Activated B cell treated with CpG ODN at 0.5 μM for 24 hours (primary cell): ENCODE data around the gene INPP5A. TPM values are rescaled to one million over a fixed set of nuclear protein-coding genes. Genes with fewer than 3 reads are reported as not detected.

Source experiments
- ATAC-seq: fragments of 200-7000 bp; cut with Tn5 transposase; one replicate; pipeline ENCODE4 v1.10.0; 2021; ENCODE audit warnings: low read depth, mild to moderate bottlenecking, moderate library complexity
- CTCF ChIA-PET: fragments of 350-600 bp; sonication (Branson Sonifier 250); formaldehyde crosslinking; loops from one replicate; lab custom pipeline; 2021; ENCODE audit warnings: antibody characterized with exemption; lab: Charles Lee
- POLR2A ChIA-PET: fragments of 350-600 bp; sonication (Branson Sonifier 250); formaldehyde crosslinking; loops from one replicate; lab custom pipeline; 2021; ENCODE audit warnings: antibody characterized with exemption; lab: Charles Lee
- DNase-seq: peaks from one replicate; pipeline ENCODE4 v3.0.0; 2022
- H3K27ac Mint-ChIP-seq: one replicate; pipeline ENCODE4 v1.8.0; 2020; ENCODE audit warnings: mixed read lengths
- H3K27me3 Mint-ChIP-seq: one replicate; pipeline ENCODE4 v1.8.0; 2021; ENCODE audit warnings: mixed read lengths
- H3K36me3 Mint-ChIP-seq: one replicate; pipeline ENCODE4 v1.8.0; 2021; ENCODE audit warnings: low read depth, mixed read lengths
- H3K4me1 Mint-ChIP-seq: one replicate; pipeline ENCODE4 v1.8.0; 2021; ENCODE audit warnings: mixed read lengths
- H3K4me3 Mint-ChIP-seq: one replicate; pipeline ENCODE4 v1.8.0; 2020; ENCODE audit warnings: mild to moderate bottlenecking, mixed read lengths
- H3K9me3 Mint-ChIP-seq: one replicate; pipeline ENCODE4 v1.8.0; 2020; ENCODE audit warnings: mixed read lengths
- intact Hi-C: fragments of 100-400 bp; cut with micrococcal nuclease; formaldehyde crosslinking; loops from one replicate; pipeline ENCODE4 v1.15.1; 2024
- total RNA-seq: library from RNA; stranded (reverse); gene quantifications from 2 replicates; pipeline ENCODE4 v1.2.3, GENCODE V29; 2022
- TF ChIP-seq, protein P1 (sequence below): fragments of 200-600 bp; IDR thresholded peaks from one replicate; pipeline ENCODE4 v1.8.0; 2022; ENCODE audit warnings: antibody characterized with exemption, mild to moderate bottlenecking

The INPP5A gene
- total RNA-seq, 1 donor from 2014 or later = 24.9 TPM

DNA sequence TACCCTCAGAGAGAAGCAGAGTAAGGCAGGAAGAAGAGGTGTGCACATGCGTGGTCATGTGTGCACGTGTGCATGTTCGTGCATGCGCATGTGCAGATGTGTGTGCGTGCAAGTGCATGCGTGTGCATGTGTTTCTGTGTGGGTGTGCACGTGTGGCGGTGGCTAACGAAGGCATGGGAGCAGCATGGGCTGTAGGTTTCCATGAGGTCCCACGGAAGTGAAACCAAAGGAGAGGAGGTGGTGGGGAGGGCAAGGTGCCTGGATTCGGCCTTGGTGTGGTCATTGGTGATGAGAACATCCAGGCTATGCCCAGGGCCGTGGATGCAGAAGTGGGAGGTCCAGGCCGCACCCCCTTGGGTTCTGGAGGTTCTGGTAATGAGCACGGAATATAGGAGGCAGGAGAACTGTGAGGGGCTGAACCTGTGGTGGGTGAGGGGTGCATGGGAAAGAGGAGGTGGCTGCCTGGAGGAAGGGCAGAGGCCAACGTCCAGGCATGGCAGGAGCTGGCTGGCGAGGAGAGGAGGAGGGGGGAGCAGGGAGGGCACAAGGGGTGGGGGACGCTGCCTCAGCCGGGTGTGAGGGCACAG, 2.4 kb upstream of the INPP5A start:
- DNase-seq = peak; percentile 11
- peaks cover 3% of the 10 kb centered on the region for H3K36me3 Mint-ChIP-seq
- peaks cover 7% of the 10 kb centered on the region for H3K9me3 Mint-ChIP-seq
- H3K4me3 Mint-ChIP-seq = peak overlapping the region; percentile 17
- ChIA-PET POLR2A (interaction anchor here (1.9 kb wide), 1 partner anchor 37 kb away, joined by 7 read pairs; no protein-coding TSS in a partner anchor), CTCF (no interaction called here)
- H3K27ac Mint-ChIP-seq = no peak overlapping the region
- intact Hi-C loops = no loop called here
- H3K27me3 Mint-ChIP-seq = no peaks in the 10 kb centered on the region
- no peak for ATAC-seq
- TF ChIP-seq, protein P1, sequence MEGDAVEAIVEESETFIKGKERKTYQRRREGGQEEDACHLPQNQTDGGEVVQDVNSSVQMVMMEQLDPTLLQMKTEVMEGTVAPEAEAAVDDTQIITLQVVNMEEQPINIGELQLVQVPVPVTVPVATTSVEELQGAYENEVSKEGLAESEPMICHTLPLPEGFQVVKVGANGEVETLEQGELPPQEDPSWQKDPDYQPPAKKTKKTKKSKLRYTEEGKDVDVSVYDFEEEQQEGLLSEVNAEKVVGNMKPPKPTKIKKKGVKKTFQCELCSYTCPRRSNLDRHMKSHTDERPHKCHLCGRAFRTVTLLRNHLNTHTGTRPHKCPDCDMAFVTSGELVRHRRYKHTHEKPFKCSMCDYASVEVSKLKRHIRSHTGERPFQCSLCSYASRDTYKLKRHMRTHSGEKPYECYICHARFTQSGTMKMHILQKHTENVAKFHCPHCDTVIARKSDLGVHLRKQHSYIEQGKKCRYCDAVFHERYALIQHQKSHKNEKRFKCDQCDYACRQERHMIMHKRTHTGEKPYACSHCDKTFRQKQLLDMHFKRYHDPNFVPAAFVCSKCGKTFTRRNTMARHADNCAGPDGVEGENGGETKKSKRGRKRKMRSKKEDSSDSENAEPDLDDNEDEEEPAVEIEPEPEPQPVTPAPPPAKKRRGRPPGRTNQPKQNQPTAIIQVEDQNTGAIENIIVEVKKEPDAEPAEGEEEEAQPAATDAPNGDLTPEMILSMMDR = no peak
- H3K4me1 Mint-ChIP-seq = peaks cover 32% of the 10 kb centered on the region

DNA sequence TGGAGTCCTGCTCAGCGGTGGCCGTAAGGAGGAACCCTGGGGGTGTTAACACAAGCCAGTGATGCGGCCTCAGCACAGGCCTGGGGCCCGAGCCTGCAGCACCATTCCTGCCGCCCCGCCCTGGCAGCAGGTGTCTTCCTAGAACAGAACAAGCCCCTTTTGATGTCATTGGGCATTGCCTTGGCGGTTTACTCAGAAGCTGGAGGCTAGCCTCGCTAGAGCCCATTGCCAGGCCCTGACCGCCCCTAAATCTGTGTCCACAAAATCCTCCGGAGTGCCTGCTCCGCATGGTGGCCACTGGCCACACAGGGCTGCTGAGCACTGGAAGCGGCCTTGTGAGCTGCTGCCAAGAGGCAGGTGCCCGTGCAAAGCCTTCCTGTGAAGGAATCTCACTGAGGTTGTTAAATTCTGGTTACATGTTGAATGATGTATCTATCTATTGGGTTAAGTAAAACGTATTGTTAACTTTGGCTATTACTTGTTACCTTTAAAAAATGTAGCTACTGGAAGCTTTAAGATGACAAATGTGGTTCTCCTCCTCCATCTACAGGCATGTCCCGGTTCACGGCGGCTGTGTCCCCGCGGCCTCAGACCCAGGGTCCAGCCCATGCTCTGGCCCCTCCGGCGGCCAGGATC, 1.2 kb upstream of the INPP5A start:
- Mint-ChIP-seq H3K9me3 (peaks cover 5% of the 10 kb centered on the region), H3K36me3 (peaks cover 9% of the 10 kb centered on the region), H3K4me3 (peak overlapping the region; percentile 59), H3K27me3 (no peaks in the 10 kb centered on the region), H3K4me1 (peaks cover 44% of the 10 kb centered on the region), H3K27ac (no peak overlapping the region)
- no peak for ATAC-seq
- DNase-seq = peak; percentile 21
- CTCF ChIA-PET = interaction anchor here (0.6 to 1.2 kb wide), 5 partner anchors 15 to 77 kb away, joined by 3 to 4 read pairs (median 4); no protein-coding TSS in a partner anchor
- intact Hi-C loops = loop anchor here (2.0 kb wide), 1 partner anchor 84 kb away; no protein-coding TSS in a partner anchor
- TF ChIP-seq, protein P1 = no peak
- POLR2A ChIA-PET = interaction anchor here (1.0 to 1.9 kb wide), 3 partner anchors 35 to 58 kb away, joined by 3 to 7 read pairs (median 3); no protein-coding TSS in a partner anchor

DNA sequence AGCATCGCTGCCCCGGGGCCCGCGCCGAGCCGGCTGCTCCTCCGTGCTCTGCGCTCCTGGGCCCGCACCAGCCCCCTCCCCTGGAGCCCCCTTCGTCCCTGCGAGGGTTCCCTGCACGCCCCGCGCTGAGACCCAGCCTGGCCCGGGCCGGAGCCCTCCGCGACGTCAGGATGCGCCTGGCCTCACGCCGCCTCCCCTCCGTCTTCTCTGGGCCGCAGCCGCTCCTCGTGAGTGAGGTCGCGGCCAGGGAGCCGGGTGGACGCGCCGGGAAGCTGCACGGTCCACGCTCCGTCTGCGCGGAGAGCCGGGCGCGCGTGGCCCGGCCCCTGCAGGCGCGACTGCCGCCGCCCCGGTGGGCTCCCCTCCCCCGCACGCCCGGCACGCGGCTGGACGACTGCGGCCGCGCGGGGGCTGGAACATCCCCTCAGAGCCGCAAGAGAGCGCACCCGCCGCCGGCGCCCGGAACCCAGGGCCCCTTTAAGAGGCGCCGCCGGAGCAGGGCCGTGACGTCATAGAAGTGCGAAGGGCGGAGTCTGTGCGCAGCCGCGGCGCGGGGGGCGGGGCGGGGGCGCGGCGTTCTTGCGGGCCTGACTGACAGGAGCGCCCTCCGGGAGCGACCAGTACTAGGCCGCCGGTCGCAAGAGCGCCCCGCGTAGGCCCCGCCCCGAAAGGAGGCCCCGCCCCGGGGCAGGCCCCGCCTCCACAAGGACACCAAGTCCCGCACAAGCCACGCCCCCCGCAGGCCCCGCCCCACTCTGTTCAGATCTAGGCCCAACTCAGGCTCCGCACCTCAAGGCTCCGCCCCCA, 507 bp upstream of the INPP5A start:
- peaks cover 11% of the 10 kb centered on the region for H3K36me3 Mint-ChIP-seq
- intact Hi-C loops = loop anchor here (1.0 to 2.0 kb wide), 12 partner anchors 10 to 229 kb away; partner anchors contain the start of genes LRRC27 and PWWP2B
- peaks cover 51% of the 10 kb centered on the region for H3K4me1 Mint-ChIP-seq
- POLR2A ChIA-PET = interaction anchor here (1.0 to 1.9 kb wide), 3 partner anchors 35 to 57 kb away, joined by 3 to 7 read pairs (median 3); no protein-coding TSS in a partner anchor
- no peak overlapping the region for H3K27ac Mint-ChIP-seq
- peak; percentile 89 for ATAC-seq
- H3K4me3 Mint-ChIP-seq = peak overlapping the region; percentile 64
- TF ChIP-seq, protein P1 = no peak
- CTCF ChIA-PET = interaction anchor here (0.6 to 1.2 kb wide), 4 partner anchors 14 to 78 kb away, joined by 3 to 4 read pairs (median 4); no protein-coding TSS in a partner anchor
- no peaks in the 10 kb centered on the region for H3K9me3 Mint-ChIP-seq
- no peaks in the 10 kb centered on the region for H3K27me3 Mint-ChIP-seq
- DNase-seq = peak; percentile 100

DNA sequence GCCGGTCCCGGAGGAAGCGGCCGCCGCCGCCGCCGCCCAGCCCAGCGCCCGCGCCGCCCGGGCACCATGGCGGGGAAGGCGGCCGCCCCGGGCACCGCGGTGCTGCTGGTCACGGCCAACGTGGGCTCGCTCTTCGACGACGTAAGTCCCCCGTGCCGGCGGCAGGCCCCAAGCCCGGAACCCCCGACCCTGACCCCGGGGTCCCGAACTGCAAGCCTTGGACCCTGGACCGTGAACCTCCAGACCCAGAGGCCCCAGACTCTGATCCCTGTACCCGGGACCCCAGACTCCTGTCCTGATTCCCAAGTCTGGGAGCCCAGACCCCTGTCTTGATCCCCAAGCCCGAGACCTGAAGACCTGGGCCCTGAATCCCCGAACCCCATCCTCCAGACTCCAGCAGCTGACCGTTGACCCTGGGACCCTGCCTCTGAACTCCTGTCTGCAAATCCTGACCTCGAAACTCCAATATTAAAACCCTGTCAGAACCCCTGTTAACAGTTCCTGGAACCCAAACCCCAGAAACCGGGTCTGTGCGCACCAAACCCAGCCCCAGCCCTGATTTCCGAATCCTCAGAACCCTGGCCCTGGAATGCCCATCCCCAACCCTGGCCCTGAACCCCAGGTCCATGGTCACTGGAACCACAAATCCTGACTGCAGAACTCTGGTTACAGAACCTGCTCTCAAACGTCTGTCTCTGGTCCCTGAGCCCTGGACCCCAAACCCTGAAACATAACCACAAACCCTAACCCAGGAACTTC, 623 bp downstream of the INPP5A start:
- Mint-ChIP-seq H3K36me3 (peaks cover 13% of the 10 kb centered on the region), H3K4me3 (peak overlapping the region; percentile 91), H3K27me3 (no peaks in the 10 kb centered on the region), H3K4me1 (peaks cover 62% of the 10 kb centered on the region), H3K9me3 (no peaks in the 10 kb centered on the region), H3K27ac (peak overlapping the region; percentile 79)
- TF ChIP-seq, protein P1 = no peak
- DNase-seq = no peak
- ChIA-PET CTCF (interaction anchor here (2.9 kb wide), 1 partner anchor 13 kb away, joined by 11 read pairs; no protein-coding TSS in a partner anchor), POLR2A (interaction anchor here (0.7 to 2.6 kb wide), 6 partner anchors 10 to 141 kb away, joined by 3 to 22 read pairs (median 8); partner anchors contain the start of gene PWWP2B)
- intact Hi-C loops = no loop called here
- no peak for ATAC-seq
